Esophagus muscularis mucosa (tissue), 4 donors: ENCODE data around the gene DARS1. TPM values are rescaled to one million over a fixed set of nuclear protein-coding genes. Genes with fewer than 3 reads are reported as not detected.
"Not testable (repeated sequence)": the region's sequence is repeated elsewhere in the genome, so short reads cannot be mapped to it uniquely, and the experiment has no call there.

Source experiments
- DNase-seq: peaks from one replicate; pipeline ENCODE4 v3.0.0-alpha.2; 2017; ENCODE audit errors: extremely low spot score
- H3K27ac ChIP-seq, 4 donors: fragments of 200-600 bp; sonication (generic); replicated peaks in 1 of 4; 1 replicate in 3 of 4; 2 replicates in 1 of 4; pipeline ENCODE4 v1.5.1; 2016 to 2019; ENCODE audit warnings: mild to moderate bottlenecking in 1 of 4
- H3K27me3 ChIP-seq, 4 donors: fragments of 200-600 bp; sonication (generic); one replicate each; pipeline versions ENCODE4 v1.5.1 to v1.6.0; 2016 to 2019
- H3K36me3 ChIP-seq, 4 donors: fragments of 200-600 bp; sonication (generic); one replicate each; pipeline ENCODE4 v1.5.1; 2016 to 2019
- H3K4me1 ChIP-seq, 4 donors: fragments of 200-600 bp; sonication (generic); one replicate each; pipeline ENCODE4 v1.5.1; 2016 to 2019
- H3K4me3 ChIP-seq, 4 donors: fragments of 200-600 bp; sonication (generic); 1 replicate in 2 of 4; 2 replicates in 2 of 4; pipeline ENCODE4 v1.5.1; 2016 to 2019; ENCODE audit warnings: mild to moderate bottlenecking in 4 of 4, moderate library complexity in 1 of 4
- H3K9me3 ChIP-seq, 4 donors: fragments of 200-600 bp; sonication (generic); 1 replicate in 3 of 4; 2 replicates in 1 of 4; pipeline ENCODE4 v1.5.1; 2016 to 2019
- CTCF ChIP-seq, 3 experiments: fragments of 200-600 bp in 2 of 3; fragments of 450-650 bp in 1 of 3; sonication (generic) in 2 of 3; IDR thresholded peaks; one replicate each; pipeline ENCODE4 v1.5.1; 2017 to 2019; ENCODE audit warnings: antibody characterized with exemption in 3 of 3, mild to moderate bottlenecking in 2 of 3, moderate library complexity in 1 of 3
- EP300 ChIP-seq: sonication (generic); formaldehyde crosslinking; IDR thresholded peaks from one replicate; pipeline ENCODE4 v1.6.1; 2017; ENCODE audit warnings: antibody characterized with exemption
- POLR2A ChIP-seq: fragments of 450-650 bp; IDR thresholded peaks from one replicate; pipeline ENCODE4 v1.6.1; 2017; ENCODE audit warnings: antibody characterized with exemption, moderate library complexity, mild to moderate bottlenecking, low read depth
- POLR2AphosphoS5 ChIP-seq, 2 donors: sonication (generic); formaldehyde crosslinking; IDR thresholded peaks; one replicate each; pipeline ENCODE4 v1.6.1; 2017; ENCODE audit warnings: antibody characterized with exemption in 2 of 2
- WGBS: methylation state at CpG from one replicate; pipeline ENCODE4 v1.1.5; 2018; 5-methylcytosine and 5-hydroxymethylcytosine counted together
- intact Hi-C: fragments of 100-400 bp; cut with DNase I; formaldehyde crosslinking; loops from one replicate; pipeline ENCODE4 v1.15.1; 2023
- total RNA-seq, 4 donors: library from RNA; depleted of rRNA; stranded (reverse); fragments of >200 nt; gene quantifications; one replicate each; pipeline versions ENCODE4 v1.1.0 to v1.2.1, GENCODE V29; 2016

Gene DARS1
- total RNA-seq, 4 donors from 2014 or later = 98.8 to 129 (median 121) TPM

GRCh38 chr2:135974036-135974435 lies 11.4 kb downstream of the DARS1 start:
- Histone ChIP-seq H3K27ac (peak overlapping the region in 3 of 4 donors; percentile 39 to 60 (median 49)), H3K36me3 (peaks cover 0 to 44% (median 14%) of the 10 kb centered on the region in 4 donors), H3K9me3 (peaks cover 0 to 10% (median 0%) of the 10 kb centered on the region in 4 donors), H3K4me3 (no peak overlapping the region), H3K4me1 (peaks cover 0 to 31% (median 28%) of the 10 kb centered on the region in 4 donors), H3K27me3 (no peaks in the 10 kb centered on the region)
- WGBS = 75% methylated on average over 5 of the region's 5 CpGs
- intact Hi-C loops = no loop called here
- DNase-seq = no peak
- TF ChIP-seq POLR2A = no peak
- peak in 1 of 2 donors; percentile 42 for TF ChIP-seq POLR2AphosphoS5 (IDR thresholded peaks at IDR 0.05)
- TF ChIP-seq EP300 = peak; percentile 42
- TF ChIP-seq CTCF (IDR thresholded peaks at IDR 0.05) = no peak

GRCh38 chr2:135969655-135970387 lies 15.6 kb downstream of the DARS1 start:
- Histone ChIP-seq H3K27ac (peak overlapping the region; percentile 4 to 50 (median 46)), H3K27me3 (no peaks in the 10 kb centered on the region), H3K9me3 (peaks cover 0 to 10% (median 0%) of the 10 kb centered on the region in 4 donors), H3K4me3 (no peak overlapping the region), H3K36me3 (peaks cover 0 to 14% (median 0%) of the 10 kb centered on the region in 4 donors), H3K4me1 (peaks cover 0 to 28% (median 25%) of the 10 kb centered on the region in 4 donors)
- intact Hi-C loops = no loop called here
- WGBS = 72% methylated on average over 4 of the region's 4 CpGs
- no peak for DNase-seq
- no peak for TF ChIP-seq POLR2AphosphoS5 (IDR thresholded peaks at IDR 0.05)
- no peak for TF ChIP-seq POLR2A
- no peak for TF ChIP-seq CTCF (IDR thresholded peaks at IDR 0.05)
- TF ChIP-seq EP300 = no peak

GRCh38 chr2:135965756-135966155 lies 19.7 kb downstream of the DARS1 start:
- no peak for DNase-seq
- Histone ChIP-seq H3K4me3 (no peak overlapping the region), H3K36me3 (peaks cover 0 to 2% (median 0%) of the 10 kb centered on the region in 4 donors), H3K4me1 (peaks cover 6 to 50% (median 41%) of the 10 kb centered on the region in 4 donors), H3K27me3 (no peaks in the 10 kb centered on the region), H3K9me3 (no peaks in the 10 kb centered on the region), H3K27ac (peak overlapping the region in 3 of 4 donors; percentile 7 to 23 (median 17))
- intact Hi-C loops = no loop called here
- TF ChIP-seq POLR2A (no peak), CTCF (IDR thresholded peaks at IDR 0.05) (no peak), EP300 (no peak), POLR2AphosphoS5 (IDR thresholded peaks at IDR 0.05) (no peak)
- 82% methylated on average over 1 of the region's 1 CpG for WGBS

- intact Hi-C loops, H3K4me3 ChIP-seq, DNase-seq, H3K9me3 ChIP-seq, H3K36me3 ChIP-seq, H3K27me3 ChIP-seq: not testable (repeated sequence)
- 92% methylated on average over 11 of the region's 11 CpGs for WGBS
- H3K4me1 ChIP-seq = peaks cover 9 to 47% (median 42%) of the 10 kb centered on the region in 4 donors
- peak overlapping the region; percentile 55 to 77 (median 64) for H3K27ac ChIP-seq
Measured at GRCh38 chr2:135964404-135964803, 21.0 kb downstream of the DARS1 start.

- TF ChIP-seq POLR2AphosphoS5 (IDR thresholded peaks at IDR 0.05) = peak in 1 of 2 donors; percentile 56
- no peak for TF ChIP-seq POLR2A
- 72% methylated on average over 11 of the region's 11 CpGs for WGBS
- DNase-seq = no peak
- Histone ChIP-seq H3K36me3 (peaks cover 0 to 4% (median 0%) of the 10 kb centered on the region in 4 donors), H3K4me1 (peaks cover 9 to 41% (median 38%) of the 10 kb centered on the region in 4 donors), H3K27ac (peak overlapping the region; percentile 55 to 77 (median 62)), H3K9me3 (no peaks in the 10 kb centered on the region), H3K27me3 (no peaks in the 10 kb centered on the region), H3K4me3 (no peak overlapping the region)
- intact Hi-C loops = no loop called here
Measured at GRCh38 chr2:135963841-135964240, 21.6 kb downstream of the DARS1 start.
